ENCODE measurements around the gene CTCF. TPM values are rescaled to one million over a fixed set of nuclear protein-coding genes. Genes with fewer than 3 reads are reported as not detected.

Gene CTCF
- total RNA-seq, 1 experiment from 2014 or later = 33.1 TPM

- Histone ChIP-seq H3K27ac (ENCODE audit: low read length) (no peak overlapping the region), H3K36me3 (ENCODE audit: control insufficient read depth, insufficient read depth, low read length) (no peaks in the 10 kb centered on the region), H3K9me3 (ENCODE audit: control insufficient read depth, insufficient read depth, low read depth, low read length) (no peaks in the 10 kb centered on the region), H3K27me3 (ENCODE audit: control insufficient read depth, insufficient read depth, low read length) (no peaks in the 10 kb centered on the region), H3K4me1 (ENCODE audit: control insufficient read depth, insufficient read depth, low read length) (no peaks in the 10 kb centered on the region), H3K4me3 (ENCODE audit: low read depth in 2 of 2, low read length in 2 of 2) (no peak overlapping the region)
- intact Hi-C loops (cut with micrococcal nuclease; ENCODE audit: unreplicated experiment) = no loop called here
- POLR2A ChIA-PET = no interaction called here
- no peak for TF ChIP-seq CTCF (IDR thresholded peaks at IDR 0.05)
- TF ChIP-seq REST (IDR thresholded peaks at IDR 0.05; ENCODE audit: insufficient read depth in 1 of 2, low read depth in 2 of 2, low read length in 1 of 2) = no peak
- TF ChIP-seq SIN3A (IDR thresholded peaks at IDR 0.05; ENCODE audit: borderline replicate concordance, insufficient read depth, low read depth, low read length) = no peak
- TF ChIP-seq POLR2AphosphoS5 (IDR thresholded peaks at IDR 0.05; ENCODE audit: low read depth, low read length) = no peak
- TF ChIP-seq TCF7L2 (IDR thresholded peaks at IDR 0.05; ENCODE audit: low read depth, low read length) = no peak
- CTCF ChIA-PET = interaction anchor here (0.6 to 0.7 kb wide), 2 partner anchors 27 to 36 kb away, joined by 4 to 5 read pairs; no protein-coding TSS in a partner anchor
- in situ Hi-C loops (cut with HindIII; ENCODE audit: low pct_unique_long_range_greater_than_20kb, low sequenced_read_pairs) = no loop called here
- no TSS peak for BruUV-seq (replicated peaks)
- ATAC-seq (no peak), DNase-seq (ENCODE audit: low read depth, low spot score) (no peak)
These were observed 45.8 kb upstream of the CTCF start for GRCh38 chr16:67516296-67517154.

- Histone ChIP-seq H3K9me3 (ENCODE audit: control insufficient read depth, insufficient read depth, low read depth, low read length) (no peaks in the 10 kb centered on the region), H3K36me3 (ENCODE audit: control insufficient read depth, insufficient read depth, low read length) (no peaks in the 10 kb centered on the region), H3K4me3 (ENCODE audit: low read depth in 2 of 2, low read length in 2 of 2) (no peak overlapping the region), H3K27me3 (ENCODE audit: control insufficient read depth, insufficient read depth, low read length) (no peaks in the 10 kb centered on the region), H3K27ac (ENCODE audit: low read length) (no peak overlapping the region), H3K4me1 (ENCODE audit: control insufficient read depth, insufficient read depth, low read length) (no peaks in the 10 kb centered on the region)
- ATAC-seq (no peak), DNase-seq (ENCODE audit: low read depth, low spot score) (no peak)
- BruUV-seq (replicated peaks) = no TSS peak
- TF ChIP-seq TCF7L2 (IDR thresholded peaks at IDR 0.05; ENCODE audit: low read depth, low read length) = no peak
- TF ChIP-seq POLR2AphosphoS5 (IDR thresholded peaks at IDR 0.05; ENCODE audit: low read depth, low read length) = no peak
- no peak for TF ChIP-seq CTCF (IDR thresholded peaks at IDR 0.05)
- no peak for TF ChIP-seq SIN3A (IDR thresholded peaks at IDR 0.05; ENCODE audit: borderline replicate concordance, insufficient read depth, low read depth, low read length)
- no peak for TF ChIP-seq REST (IDR thresholded peaks at IDR 0.05; ENCODE audit: insufficient read depth in 1 of 2, low read depth in 2 of 2, low read length in 1 of 2)
- ChIA-PET POLR2A (no interaction called here), CTCF (interaction anchor here (0.6 to 0.7 kb wide), 2 partner anchors 28 to 36 kb away, joined by 4 to 5 read pairs; no protein-coding TSS in a partner anchor)
- in situ Hi-C loops (cut with HindIII; ENCODE audit: low pct_unique_long_range_greater_than_20kb, low sequenced_read_pairs) = no loop called here
- intact Hi-C loops (cut with micrococcal nuclease; ENCODE audit: unreplicated experiment) = no loop called here
These were observed 45.2 kb upstream of the CTCF start for GRCh38 chr16:67517155-67517445.

Measured in Panc1 (cell line).